Endothelial cell of umbilical vein (primary cell): ENCODE results near the gene LRRC7. TPM values are rescaled to one million over a fixed set of nuclear protein-coding genes. Genes with fewer than 3 reads are reported as not detected.

ENCODE experiments used
- BruUV-seq: library from RNA; stranded (reverse); fragments of 400-500 nt; replicated peaks from 2 replicates; lab custom pipeline; 2021; lab: Mats Ljungman, UMichigan
- CTCF ChIA-PET: fragments of 300-600, 350-600 bp; sonication (Branson Sonifier 250); formaldehyde crosslinking; loops from one replicate; lab custom pipeline; 2021; ENCODE audit warnings: antibody characterized with exemption, inconsistent platforms; lab: Charles Lee
- POLR2A ChIA-PET: fragments of 300-600, 350-600 bp; sonication (Branson Sonifier 250); formaldehyde crosslinking; loops from one replicate; lab custom pipeline; 2021; ENCODE audit warnings: antibody characterized with exemption, inconsistent platforms; lab: Charles Lee
- DNase-seq: peaks from one replicate; pipeline ENCODE4 v3.0.0-alpha.2; 2011; ENCODE audit warnings: low read depth, low spot score
- FAIRE-seq: peaks from 2 replicates; lab custom pipeline; 2011; peaks lifted over from hg19 to GRCh38; lab: Jason Lieb, UNC
- H2AFZ ChIP-seq: 2 replicates; pipeline ENCODE4 v1.6.0; 2012; ENCODE audit warnings: low read depth, low read length, control low read depth, inconsistent platforms
- H3K27ac ChIP-seq: 2 replicates; pipeline ENCODE4 v1.5.1; 2011; ENCODE audit warnings: low read depth, mild to moderate bottlenecking, control low read depth, low read length, moderate library complexity; ENCODE audit not compliant: insufficient read depth
- H3K27me3 ChIP-seq, 2 experiments: 2 replicates each; pipeline versions ENCODE4 v1.6.0 to v1.6.1; 2011; ENCODE audit warnings: low read length in 2 of 2, mixed read lengths in 1 of 2; ENCODE audit not compliant: control insufficient read depth in 2 of 2, insufficient read depth in 2 of 2
- H3K36me3 ChIP-seq, 2 experiments: 2 replicates in 1 of 2; 3 replicates in 1 of 2; pipeline ENCODE4 v1.5.1; 2011; ENCODE audit warnings: low read length in 2 of 2, mild to moderate bottlenecking in 1 of 2, moderate library complexity in 1 of 2; ENCODE audit not compliant: control insufficient read depth in 2 of 2, insufficient read depth in 2 of 2; ENCODE audit errors: extremely low read depth in 1 of 2
- H3K4me1 ChIP-seq: 3 replicates; pipeline ENCODE4 v1.5.1; 2011; ENCODE audit warnings: mild to moderate bottlenecking, low read length; ENCODE audit not compliant: control insufficient read depth, insufficient read depth; ENCODE audit errors: extremely low read depth
- H3K4me2 ChIP-seq: 2 replicates; pipeline ENCODE4 v1.6.1; 2011; ENCODE audit warnings: low read length, control low read depth, mixed read lengths; ENCODE audit not compliant: insufficient read depth
- H3K4me3 ChIP-seq, 3 experiments: fragments of 200-600 bp in 1 of 3; sonication (generic), shearing (Covaris generic) in 1 of 3; replicated peaks in 1 of 3; 2 replicates each; pipeline ENCODE4 v1.5.1; 2011 to 2016; ENCODE audit warnings: control low read depth in 3 of 3, low read length in 3 of 3, mild to moderate bottlenecking in 2 of 3, inconsistent platforms in 1 of 3, low read depth in 1 of 3, moderate library complexity in 1 of 3; ENCODE audit not compliant: insufficient read depth in 1 of 3
- H3K79me2 ChIP-seq: 2 replicates; pipeline ENCODE4 v1.6.0; 2012; ENCODE audit warnings: low read length, inconsistent platforms; ENCODE audit not compliant: control insufficient read depth, insufficient read depth
- H3K9ac ChIP-seq: replicated peaks from 2 replicates; pipeline ENCODE3; 2011; ENCODE audit warnings: low read length, control low read depth; ENCODE audit not compliant: insufficient read depth; ENCODE audit errors: extremely low read depth
- H3K9me1 ChIP-seq: replicated peaks from 3 replicates; pipeline ENCODE4 v1.6.0; 2011; ENCODE audit warnings: mild to moderate bottlenecking, low read length; ENCODE audit not compliant: control insufficient read depth, insufficient read depth; ENCODE audit errors: extremely low read depth
- H3K9me3 ChIP-seq: replicated peaks from 2 replicates; pipeline ENCODE4 v1.5.1; 2012; ENCODE audit warnings: low read length, inconsistent platforms; ENCODE audit not compliant: control insufficient read depth, insufficient read depth
- H4K20me1 ChIP-seq: replicated peaks from 2 replicates; pipeline ENCODE3; 2011; ENCODE audit warnings: mild to moderate bottlenecking, low read length; ENCODE audit not compliant: control insufficient read depth, insufficient read depth; ENCODE audit errors: extremely low read depth
- CTCF ChIP-seq, 2 donors: IDR thresholded peaks; 1 replicate in 1 of 2; 2 replicates in 1 of 2; pipeline ENCODE4 v1.5.1; 2011; ENCODE audit warnings: low read length in 2 of 2, mild to moderate bottlenecking in 2 of 2, moderate library complexity in 2 of 2, control low read depth in 1 of 2, inconsistent platforms in 1 of 2, low read depth in 1 of 2; ENCODE audit not compliant: insufficient read depth in 1 of 2; ENCODE audit errors: extremely low read depth in 1 of 2
- EZH2 ChIP-seq: IDR thresholded peaks from 2 replicates; pipeline ENCODE4 v1.6.1; 2012; ENCODE audit warnings: borderline replicate concordance, low read depth, mild to moderate bottlenecking, moderate library complexity, low read length, inconsistent platforms; ENCODE audit not compliant: severe bottlenecking
- FOS ChIP-seq: IDR thresholded peaks from 2 replicates; pipeline ENCODE4 v1.6.1; 2011; ENCODE audit warnings: mild to moderate bottlenecking, low read length, moderate library complexity, borderline replicate concordance; ENCODE audit not compliant: insufficient read depth
- GATA2 ChIP-seq: IDR thresholded peaks from 2 replicates; pipeline ENCODE4 v1.7.0; 2011; ENCODE audit warnings: low read depth, mild to moderate bottlenecking, moderate library complexity, mixed read lengths, low read length; ENCODE audit not compliant: insufficient read length, insufficient read depth
- JUN ChIP-seq: IDR thresholded peaks from 2 replicates; pipeline ENCODE4 v1.6.1; 2011; ENCODE audit warnings: borderline replicate concordance, low read depth; ENCODE audit not compliant: insufficient read length, insufficient read depth
- MYC ChIP-seq: IDR thresholded peaks from one replicate; pipeline ENCODE4 v1.6.1; 2011; ENCODE audit warnings: mild to moderate bottlenecking, low read depth, low read length
- POLR2A ChIP-seq: IDR thresholded peaks from 2 replicates; pipeline ENCODE4 v1.6.1; 2012; ENCODE audit warnings: low read depth, mild to moderate bottlenecking, control low read depth, low read length
- POLR2AphosphoS5 ChIP-seq: IDR thresholded peaks from 2 replicates; pipeline ENCODE4 v1.6.1; 2012; ENCODE audit warnings: low read depth, mild to moderate bottlenecking, control low read depth, low read length, moderate library complexity; ENCODE audit not compliant: insufficient read depth
- dilution Hi-C: fragments of 300-500 bp; cut with MboI; formaldehyde crosslinking; loops from one replicate; pipeline ENCODE4 v1.15.0; 2019; ENCODE audit warnings: low sequenced_read_pairs; ENCODE audit not compliant: extremely low pct_ligation_motif_present
- intact Hi-C: fragments of 100-400 bp; cut with micrococcal nuclease; formaldehyde crosslinking; loops from one replicate; pipeline ENCODE4 v1.10.0; 2022
- polyA plus RNA-seq, 4 experiments: library from polyadenylated mRNA; depleted of rRNA in 3 of 4; stranded (reverse) in 3 of 4; unstranded in 1 of 4; fragments of >200 nt; gene quantifications; 2 replicates each; pipeline versions ENCODE4 v1.2.1 to v1.2.3, GENCODE V29; 2011 to 2012; ENCODE audit warnings: missing spikeins in 1 of 4
- total RNA-seq: library from RNA; stranded (reverse); gene quantifications from 2 replicates; pipeline ENCODE4 v1.2.3, GENCODE V29; 2021
- TF ChIP-seq, protein P1 (sequence below): IDR thresholded peaks from 2 replicates; pipeline ENCODE4 v1.6.1; 2011; ENCODE audit not compliant: insufficient read depth, insufficient read length

LRRC7 gene
- total and polyA plus RNA-seq, 2 donors (not counting 3 experiments of a cell fraction or from before 2014, with no cell fraction given), result 0.11 to 0.58 TPM

DNA sequence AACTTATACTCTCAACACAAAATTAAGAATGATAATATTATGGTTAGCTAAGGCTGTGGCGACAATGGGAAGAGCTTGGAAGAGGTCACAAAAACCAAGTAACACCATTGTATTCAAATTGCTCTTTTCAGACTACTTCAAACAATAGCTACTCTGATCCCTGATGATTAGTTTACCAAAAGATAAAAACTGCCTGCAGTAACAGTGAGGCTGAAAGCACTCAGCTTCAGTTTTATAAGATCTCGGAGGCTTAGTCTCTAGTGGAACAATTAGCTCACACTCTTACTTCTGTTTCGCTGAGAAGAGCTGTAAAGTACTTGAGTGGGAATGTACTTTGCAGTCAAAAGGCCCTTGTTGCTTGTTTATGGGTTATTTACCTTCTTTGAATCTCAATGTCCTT lies 278.5 kb downstream of the LRRC7 start:
- H4K20me1 ChIP-seq, result no peaks in the 10 kb centered on the region
- ChIA-PET POLR2A (no interaction called here), CTCF (no interaction called here)
- H3K9me3 ChIP-seq, result no peaks in the 10 kb centered on the region
- no peak overlapping the region for H3K4me3 ChIP-seq
- H2AFZ ChIP-seq, result peak overlapping the region; percentile 4
- no peaks in the 10 kb centered on the region for H3K79me2 ChIP-seq
- no peaks in the 10 kb centered on the region for H3K9me1 ChIP-seq
- no peaks in the 10 kb centered on the region for H3K36me3 ChIP-seq
- intact Hi-C loops (no loop called here), dilution Hi-C loops (no loop called here)
- FAIRE-seq, result no peak
- no peak overlapping the region for H3K9ac ChIP-seq
- BruUV-seq, result no TSS peak
- no peak overlapping the region for H3K27ac ChIP-seq
- peak; percentile 22 for DNase-seq
- no peaks in the 10 kb centered on the region for H3K27me3 ChIP-seq
- no peak overlapping the region for H3K4me2 ChIP-seq
- TF ChIP-seq, protein P1, sequence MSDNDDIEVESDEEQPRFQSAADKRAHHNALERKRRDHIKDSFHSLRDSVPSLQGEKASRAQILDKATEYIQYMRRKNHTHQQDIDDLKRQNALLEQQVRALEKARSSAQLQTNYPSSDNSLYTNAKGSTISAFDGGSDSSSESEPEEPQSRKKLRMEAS, result no peak
- TF ChIP-seq POLR2AphosphoS5 (no peak), POLR2A (no peak), JUN (no peak), GATA2 (no peak), FOS (no peak), EZH2 (no peak), MYC (no peak), CTCF (IDR thresholded peaks at IDR 0.05; ENCODE audit: extremely low read depth in 1 of 2, insufficient read depth in 1 of 2, low read depth in 1 of 2, low read length in 2 of 2) (no peak)
- H3K4me1 ChIP-seq, result no peaks in the 10 kb centered on the region
